HG03469 (cell line): ENCODE results near the gene LRRC1.

Source experiments
- ATAC-seq: cut with Tn5 transposase; IDR thresholded peaks from one replicate; pipeline ENCODE4 v1.9.1; 2021; ENCODE audit warnings: mild to moderate bottlenecking, moderate library complexity, moderate number of reproducible peaks; ENCODE audit not compliant: unreplicated experiment

Gene LRRC1

GRCh38 chr6:53920881-53921280 is 126.1 kb downstream of the LRRC1 start:
- ATAC-seq, result no peak

GRCh38 chr6:53921639-53922038 is 126.8 kb downstream of the LRRC1 start:
- ATAC-seq, result no peak

GRCh38 chr6:53922539-53922981 is 127.8 kb downstream of the LRRC1 start:
- ATAC-seq, result no peak

- ATAC-seq, result no peak
Observed at GRCh38 chr6:53924277-53924676, 129.5 kb downstream of the LRRC1 start.

- ATAC-seq, result no peak
Observed at GRCh38 chr6:53924821-53925422, 130.1 kb downstream of the LRRC1 start.

- no peak for ATAC-seq
Observed at GRCh38 chr6:53925891-53926290, 131.1 kb downstream of the LRRC1 start.

- no peak for ATAC-seq
Observed at GRCh38 chr6:53926505-53926904, 131.7 kb downstream of the LRRC1 start.

GRCh38 chr6:53928641-53929040 is 133.8 kb downstream of the LRRC1 start:
- ATAC-seq, result no peak

GRCh38 chr6:53929041-53929820 is 134.4 kb downstream of the LRRC1 start:
- no peak for ATAC-seq

GRCh38 chr6:53929821-53930120 is 135.0 kb downstream of the LRRC1 start:
- ATAC-seq, result no peak

- ATAC-seq, result no peak
Observed at GRCh38 chr6:53930330-53930729, 135.5 kb downstream of the LRRC1 start.

GRCh38 chr6:53931086-53931485 is 136.3 kb downstream of the LRRC1 start:
- no peak for ATAC-seq

GRCh38 chr6:53932516-53932915 is 137.7 kb downstream of the LRRC1 start:
- ATAC-seq, result no peak

GRCh38 chr6:53934023-53934422 is 139.2 kb downstream of the LRRC1 start:
- ATAC-seq, result no peak

- ATAC-seq, result no peak
Observed at GRCh38 chr6:53937461-53937860, 142.7 kb downstream of the LRRC1 start.

GRCh38 chr6:53938810-53939209 is 144.0 kb downstream of the LRRC1 start:
- no peak for ATAC-seq

- no peak for ATAC-seq
Observed at GRCh38 chr6:53939830-53940229, 145.0 kb downstream of the LRRC1 start.

- no peak for ATAC-seq
Observed at GRCh38 chr6:53943395-53943794, 148.6 kb downstream of the LRRC1 start.

GRCh38 chr6:53944091-53944490 is 149.3 kb downstream of the LRRC1 start:
- no peak for ATAC-seq

GRCh38 chr6:53944543-53944942 is 149.7 kb downstream of the LRRC1 start:
- ATAC-seq, result no peak

GRCh38 chr6:53945765-53946407 is 151.1 kb downstream of the LRRC1 start:
- ATAC-seq, result no peak

GRCh38 chr6:53947780-53948179 is 153.0 kb downstream of the LRRC1 start:
- no peak for ATAC-seq
